Prostate gland (tissue), 2 donors: Measurements from ENCODE around the gene ATP6V1G2.

Experiments
- POLR2AphosphoS5 ChIP-seq: sonication (generic); formaldehyde crosslinking; IDR thresholded peaks from one replicate; pipeline ENCODE4 v1.6.1; 2017; ENCODE audit warnings: antibody characterized with exemption
- TF ChIP-seq, protein P1 (sequence below), 4 experiments: fragments of 200-600 bp in 2 of 4; fragments of 450-650 bp in 2 of 4; sonication (generic) in 2 of 4; IDR thresholded peaks; 1 replicate in 3 of 4; 2 replicates in 1 of 4; pipeline ENCODE4 v1.5.1; 2016 to 2019; ENCODE audit warnings: antibody characterized with exemption in 4 of 4, mild to moderate bottlenecking in 2 of 4, moderate library complexity in 2 of 4

DNA sequence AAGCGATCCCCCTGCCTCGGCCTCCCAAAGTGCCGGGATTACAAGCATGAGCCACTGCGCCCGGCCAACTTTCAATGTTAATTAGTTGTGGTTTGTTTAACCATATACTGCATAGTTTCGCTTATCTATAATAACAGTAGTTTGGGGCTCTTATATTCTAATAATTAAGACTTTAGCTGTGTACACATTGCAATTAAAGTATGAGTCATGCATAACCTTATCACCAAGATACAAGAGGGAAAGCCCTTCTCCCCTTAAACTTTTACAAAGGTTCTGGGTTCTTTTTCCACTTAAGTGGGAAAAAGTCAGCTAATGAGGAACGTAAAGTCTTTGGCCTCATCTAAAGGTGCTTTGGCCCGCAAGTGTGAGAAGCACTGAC, 20.9 kb downstream of the ATP6V1G2 start:
- TF ChIP-seq, protein P1, sequence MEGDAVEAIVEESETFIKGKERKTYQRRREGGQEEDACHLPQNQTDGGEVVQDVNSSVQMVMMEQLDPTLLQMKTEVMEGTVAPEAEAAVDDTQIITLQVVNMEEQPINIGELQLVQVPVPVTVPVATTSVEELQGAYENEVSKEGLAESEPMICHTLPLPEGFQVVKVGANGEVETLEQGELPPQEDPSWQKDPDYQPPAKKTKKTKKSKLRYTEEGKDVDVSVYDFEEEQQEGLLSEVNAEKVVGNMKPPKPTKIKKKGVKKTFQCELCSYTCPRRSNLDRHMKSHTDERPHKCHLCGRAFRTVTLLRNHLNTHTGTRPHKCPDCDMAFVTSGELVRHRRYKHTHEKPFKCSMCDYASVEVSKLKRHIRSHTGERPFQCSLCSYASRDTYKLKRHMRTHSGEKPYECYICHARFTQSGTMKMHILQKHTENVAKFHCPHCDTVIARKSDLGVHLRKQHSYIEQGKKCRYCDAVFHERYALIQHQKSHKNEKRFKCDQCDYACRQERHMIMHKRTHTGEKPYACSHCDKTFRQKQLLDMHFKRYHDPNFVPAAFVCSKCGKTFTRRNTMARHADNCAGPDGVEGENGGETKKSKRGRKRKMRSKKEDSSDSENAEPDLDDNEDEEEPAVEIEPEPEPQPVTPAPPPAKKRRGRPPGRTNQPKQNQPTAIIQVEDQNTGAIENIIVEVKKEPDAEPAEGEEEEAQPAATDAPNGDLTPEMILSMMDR (IDR thresholded peaks at IDR 0.05): no peak
- TF ChIP-seq POLR2AphosphoS5: no peak
